Lung (tissue), 12 donors: ENCODE results near the gene CBX4. TPM values are rescaled to one million over a fixed set of nuclear protein-coding genes. Genes with fewer than 3 reads are reported as not detected.

Experiments used
- ATAC-seq: fragments of 200-7000 bp; cut with Tn5 transposase; one replicate; pipeline ENCODE4 v1.9.1; 2020; ENCODE audit warnings: moderate number of reproducible peaks; ENCODE audit not compliant: insufficient read depth, low FRiP score
- DNase-seq, 3 donors: peaks; one replicate each; pipeline ENCODE4 v3.0.0-alpha.2; 2013 to 2017
- H3K27ac ChIP-seq, 2 donors: one replicate each; pipeline ENCODE4 v1.5.1; 2013; ENCODE audit warnings: mild to moderate bottlenecking in 2 of 2, moderate library complexity in 2 of 2, control low read depth in 1 of 2, inconsistent platforms in 1 of 2, low read depth in 1 of 2, low read length in 1 of 2
- H3K27me3 ChIP-seq, 3 donors: one replicate each; pipeline ENCODE4 v1.5.1; 2013; ENCODE audit warnings: low read length in 2 of 3; ENCODE audit not compliant: control insufficient read depth in 3 of 3, insufficient read depth in 3 of 3
- H3K36me3 ChIP-seq, 4 donors: one replicate each; pipeline ENCODE4 v1.5.1; 2013; ENCODE audit warnings: low read length in 4 of 4, mild to moderate bottlenecking in 1 of 4, moderate library complexity in 1 of 4; ENCODE audit not compliant: control insufficient read depth in 4 of 4, insufficient read depth in 4 of 4
- H3K4me1 ChIP-seq, 5 donors: one replicate each; pipeline ENCODE4 v1.5.1; 2013; ENCODE audit warnings: low read length in 5 of 5, mild to moderate bottlenecking in 2 of 5, moderate library complexity in 1 of 5; ENCODE audit not compliant: control insufficient read depth in 5 of 5, insufficient read depth in 5 of 5
- H3K4me3 ChIP-seq: one replicate; pipeline ENCODE4 v1.5.1; 2013; ENCODE audit warnings: mild to moderate bottlenecking, control low read depth, moderate library complexity
- H3K9ac ChIP-seq, 2 donors: one replicate each; pipeline ENCODE4 v1.5.1; 2013; ENCODE audit warnings: low read length in 2 of 2, control low read depth in 1 of 2; ENCODE audit not compliant: insufficient read depth in 1 of 2
- H3K9me3 ChIP-seq, 4 donors: one replicate each; pipeline ENCODE4 v1.5.1; 2013; ENCODE audit warnings: low read length in 3 of 4, mild to moderate bottlenecking in 1 of 4, moderate library complexity in 1 of 4; ENCODE audit not compliant: control insufficient read depth in 4 of 4, insufficient read depth in 3 of 4
- CTCF ChIP-seq: IDR thresholded peaks from 2 replicates; pipeline ENCODE4 v1.5.1; 2012; ENCODE audit warnings: mild to moderate bottlenecking; ENCODE audit errors: control extremely low read depth, extremely low read depth
- WGBS, 2 donors: extraction: QIAGEN DNeasy Blood & Tissue Kit; methylation state at CpG; one replicate each; pipeline ENCODE4 v1.1.7; 2013; 5-methylcytosine and 5-hydroxymethylcytosine counted together
- polyA plus RNA-seq, 2 donors: library from polyadenylated mRNA; stranded (reverse); fragments of 200-250 nt; gene quantifications; one replicate each; pipeline ENCODE4 v1.2.1, GENCODE V29; 2013
- total RNA-seq, 2 donors: library from RNA; depleted of rRNA in 1 of 2; stranded (reverse); fragments of >200 nt in 1 of 2; gene quantifications; one replicate each; pipeline ENCODE4 v1.2.1, GENCODE V29; 2014 to 2021
- donor health status: control.
- donor health status: control.
- donor health status: Bipolar disorder and iron deficiency.
- donor health status: healthy.
- donor health status: DM: yes; HTN: yes; CAD: no.

Gene CBX4
- total and polyA plus RNA-seq, 4 donors = 12.8 to 32.0 (median 17.5) TPM

GRCh38 chr17:79870540-79870939 is 31.3 kb upstream of the CBX4 start:
- DNase-seq = no peak
- ATAC-seq = no peak
- H3K27ac ChIP-seq = no peak overlapping the region
- 90 to 98% methylated on average over 14 to 15 of the region's 15 CpGs for WGBS, 2 donors
- H3K36me3 ChIP-seq = no peaks in the 10 kb centered on the region
- TF ChIP-seq CTCF = no peak
- no peaks in the 10 kb centered on the region for H3K9me3 ChIP-seq
- peaks cover 0 to 1% (median 0%) of the 10 kb centered on the region in 3 donors for H3K27me3 ChIP-seq
- no peak overlapping the region for H3K9ac ChIP-seq
- no peak overlapping the region for H3K4me3 ChIP-seq
- H3K4me1 ChIP-seq = peaks cover 0 to 3% (median 0%) of the 10 kb centered on the region in 5 donors

GRCh38 chr17:79866791-79867518 is 27.7 kb upstream of the CBX4 start:
- Histone ChIP-seq H3K27me3 (peaks cover 0 to 7% (median 6%) of the 10 kb centered on the region in 3 donors), H3K27ac (no peak overlapping the region), H3K9ac (no peak overlapping the region), H3K4me3 (no peak overlapping the region), H3K9me3 (no peaks in the 10 kb centered on the region), H3K36me3 (no peaks in the 10 kb centered on the region), H3K4me1 (peaks cover 0 to 8% (median 0%) of the 10 kb centered on the region in 5 donors)
- ATAC-seq (no peak), DNase-seq (no peak)
- WGBS, 2 donors = 74 to 77% methylated on average over 11 of the region's 11 CpGs
- TF ChIP-seq CTCF = no peak

GRCh38 chr17:79865351-79866210 is 26.3 kb upstream of the CBX4 start:
- ATAC-seq (no peak), DNase-seq (peak in 1 of 3 donors; percentile 40)
- Histone ChIP-seq H3K9ac (no peak overlapping the region), H3K4me1 (peaks cover 0 to 9% (median 0%) of the 10 kb centered on the region in 5 donors), H3K36me3 (no peaks in the 10 kb centered on the region), H3K27ac (no peak overlapping the region), H3K4me3 (no peak overlapping the region), H3K9me3 (no peaks in the 10 kb centered on the region), H3K27me3 (peaks cover 0 to 11% (median 6%) of the 10 kb centered on the region in 3 donors)
- WGBS, 2 donors = 71 to 81% methylated on average over 18 of the region's 18 CpGs
- no peak for TF ChIP-seq CTCF
